RWPE1 (cell line): ENCODE data around the gene PSMG1.

Experiments used
- CTCF ChIA-PET: fragments of 350-600 bp; sonication (Branson Sonifier 250); formaldehyde crosslinking; extraction: SDS; loops from one replicate; lab custom pipeline; 2021; lab: Yijun Ruan, JAX
- POLR2A ChIA-PET: fragments of 400-600 bp; formaldehyde crosslinking; extraction: SDS; loops from one replicate; lab custom pipeline; 2020; ENCODE audit warnings: antibody characterized with exemption; ENCODE audit not compliant: low non-redundant PET; lab: Yijun Ruan, JAX
- DNase-seq: peaks from one replicate; pipeline ENCODE4 v3.0.0; 2012; ENCODE audit warnings: low spot score
- H3K27ac ChIP-seq: fragments of 450-650 bp; 2 replicates; pipeline ENCODE4 v1.5.1; 2017
- TF ChIP-seq, protein P1 (sequence below): fragments of 450-650 bp; conservative IDR thresholded peaks from 2 replicates; pipeline ENCODE4 v1.5.1; 2017; ENCODE audit warnings: low read depth, mild to moderate bottlenecking

Gene PSMG1

DNA sequence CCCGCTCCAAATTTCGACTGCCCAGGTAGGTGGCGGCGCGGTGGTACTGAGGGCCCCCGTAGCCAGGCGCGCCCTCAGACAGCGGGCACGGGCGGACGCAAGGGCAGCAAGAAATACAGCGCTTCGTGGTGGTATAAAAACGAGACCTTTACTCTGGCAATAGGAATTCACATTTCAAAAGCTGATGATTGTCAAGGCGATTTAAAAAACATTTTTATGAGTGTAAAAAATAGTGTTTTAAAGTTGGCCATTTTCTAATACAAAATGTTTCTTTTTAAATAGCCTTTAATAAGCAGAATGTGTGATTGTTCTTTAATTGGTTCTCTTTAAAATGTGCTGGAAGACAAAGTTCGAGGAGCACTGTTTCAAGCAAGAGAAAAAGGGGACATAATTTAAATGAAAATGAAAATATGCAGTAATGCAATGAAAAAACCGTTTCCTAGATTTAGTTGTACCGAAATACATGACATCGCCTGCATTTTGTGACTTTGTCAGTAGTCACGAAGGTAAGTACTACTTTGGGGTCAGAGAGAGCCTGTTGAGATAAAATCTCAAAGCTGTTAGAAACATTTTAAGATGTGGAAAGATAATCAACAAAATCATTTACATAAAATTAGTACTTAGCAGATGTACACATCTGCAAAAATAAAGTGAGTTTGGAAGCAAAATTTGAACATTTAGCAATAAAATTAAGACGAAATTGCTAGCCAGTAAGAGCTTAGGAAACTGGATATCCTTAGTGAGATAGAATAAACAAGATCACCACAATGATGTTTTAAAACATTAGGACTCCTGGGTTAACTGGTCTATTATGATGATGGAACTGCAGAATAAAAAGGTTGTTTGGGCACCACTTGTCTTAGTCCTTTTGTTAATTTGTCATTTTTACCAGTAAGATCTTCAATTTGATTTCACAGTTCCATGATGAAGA, 1.1 kb upstream of the PSMG1 start:
- DNase-seq = no peak

DNA sequence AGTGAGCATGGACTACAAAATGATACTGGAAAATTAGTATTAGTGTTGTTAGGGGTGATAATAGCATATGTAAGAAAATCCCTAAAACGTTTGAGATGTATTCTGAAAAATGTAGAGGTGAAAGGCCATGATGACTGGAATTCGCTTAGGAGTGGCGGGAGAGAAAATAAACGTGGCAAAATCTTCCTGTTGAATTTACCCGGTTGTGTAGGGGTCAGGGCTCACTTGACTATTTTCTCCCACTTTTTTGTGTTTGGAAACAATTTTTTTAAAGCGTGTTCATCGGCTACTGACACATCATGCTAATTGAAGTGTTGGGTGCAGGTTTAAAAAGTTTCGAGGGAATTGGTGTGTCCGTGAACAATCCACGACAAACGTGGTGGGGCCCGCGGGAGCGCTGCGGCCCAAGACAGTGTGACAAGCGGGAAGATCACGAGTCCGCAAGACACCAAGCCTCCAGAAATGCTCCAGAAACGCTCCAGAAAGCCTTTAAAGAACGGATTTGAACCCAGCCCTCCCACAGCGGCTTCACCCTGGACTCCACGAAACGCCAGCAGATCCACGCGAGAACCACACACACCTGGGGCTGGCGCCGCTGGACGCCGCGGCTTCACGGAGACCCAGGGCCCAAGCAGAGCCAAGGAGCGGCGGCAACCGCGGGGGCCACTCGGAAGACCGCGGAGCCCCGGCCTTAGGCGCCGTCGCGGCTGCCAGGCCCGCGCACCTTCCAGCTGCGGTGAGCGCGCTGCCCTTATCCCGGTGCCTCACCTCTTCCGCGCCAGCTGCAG, 573 bp downstream of the PSMG1 start:
- DNase-seq = peak; percentile 14
- POLR2A ChIA-PET = interaction anchor here (0.7 kb wide), 1 partner anchor 20 kb away, joined by 3 read pairs; no protein-coding TSS in a partner anchor

More for the DNA sequence above, 1.1 kb upstream of the PSMG1 start:
- ChIA-PET CTCF (interaction anchor here (0.6 to 0.9 kb wide), 2 partner anchors 119 to 214 kb away, joined by 3 read pairs; no protein-coding TSS in a partner anchor), POLR2A (no interaction called here)
- TF ChIP-seq, protein P1, sequence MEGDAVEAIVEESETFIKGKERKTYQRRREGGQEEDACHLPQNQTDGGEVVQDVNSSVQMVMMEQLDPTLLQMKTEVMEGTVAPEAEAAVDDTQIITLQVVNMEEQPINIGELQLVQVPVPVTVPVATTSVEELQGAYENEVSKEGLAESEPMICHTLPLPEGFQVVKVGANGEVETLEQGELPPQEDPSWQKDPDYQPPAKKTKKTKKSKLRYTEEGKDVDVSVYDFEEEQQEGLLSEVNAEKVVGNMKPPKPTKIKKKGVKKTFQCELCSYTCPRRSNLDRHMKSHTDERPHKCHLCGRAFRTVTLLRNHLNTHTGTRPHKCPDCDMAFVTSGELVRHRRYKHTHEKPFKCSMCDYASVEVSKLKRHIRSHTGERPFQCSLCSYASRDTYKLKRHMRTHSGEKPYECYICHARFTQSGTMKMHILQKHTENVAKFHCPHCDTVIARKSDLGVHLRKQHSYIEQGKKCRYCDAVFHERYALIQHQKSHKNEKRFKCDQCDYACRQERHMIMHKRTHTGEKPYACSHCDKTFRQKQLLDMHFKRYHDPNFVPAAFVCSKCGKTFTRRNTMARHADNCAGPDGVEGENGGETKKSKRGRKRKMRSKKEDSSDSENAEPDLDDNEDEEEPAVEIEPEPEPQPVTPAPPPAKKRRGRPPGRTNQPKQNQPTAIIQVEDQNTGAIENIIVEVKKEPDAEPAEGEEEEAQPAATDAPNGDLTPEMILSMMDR = no peak
- H3K27ac ChIP-seq = peak overlapping the region; percentile 94

DNA sequence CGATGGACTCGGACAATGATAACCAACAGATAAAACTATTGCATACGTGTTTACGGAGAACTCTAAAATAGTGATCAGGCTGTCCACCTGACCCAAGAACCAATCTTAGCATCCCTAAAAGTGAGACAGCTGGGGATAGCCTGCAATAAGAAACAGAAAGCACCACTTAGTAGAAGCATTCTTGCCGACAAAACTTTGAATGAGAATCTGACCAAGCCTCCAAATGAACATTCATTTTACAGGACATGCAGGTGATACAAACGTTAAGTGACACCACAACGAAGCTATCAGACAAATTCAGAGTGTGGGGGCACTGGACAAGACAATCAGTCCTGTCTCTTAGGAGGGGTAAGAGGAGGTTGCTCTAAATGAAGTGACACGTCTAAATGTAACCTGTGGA, 1.2 kb downstream of the PSMG1 start:
- TF ChIP-seq, protein P1 = no peak
- POLR2A ChIA-PET = no interaction called here
- DNase-seq = no peak
- no peak overlapping the region for H3K27ac ChIP-seq
- CTCF ChIA-PET = no interaction called here

More for the DNA sequence above, 573 bp downstream of the PSMG1 start:
- TF ChIP-seq, protein P1 = no peak
- CTCF ChIA-PET = no interaction called here
- peak overlapping the region; percentile 94 for H3K27ac ChIP-seq

DNA sequence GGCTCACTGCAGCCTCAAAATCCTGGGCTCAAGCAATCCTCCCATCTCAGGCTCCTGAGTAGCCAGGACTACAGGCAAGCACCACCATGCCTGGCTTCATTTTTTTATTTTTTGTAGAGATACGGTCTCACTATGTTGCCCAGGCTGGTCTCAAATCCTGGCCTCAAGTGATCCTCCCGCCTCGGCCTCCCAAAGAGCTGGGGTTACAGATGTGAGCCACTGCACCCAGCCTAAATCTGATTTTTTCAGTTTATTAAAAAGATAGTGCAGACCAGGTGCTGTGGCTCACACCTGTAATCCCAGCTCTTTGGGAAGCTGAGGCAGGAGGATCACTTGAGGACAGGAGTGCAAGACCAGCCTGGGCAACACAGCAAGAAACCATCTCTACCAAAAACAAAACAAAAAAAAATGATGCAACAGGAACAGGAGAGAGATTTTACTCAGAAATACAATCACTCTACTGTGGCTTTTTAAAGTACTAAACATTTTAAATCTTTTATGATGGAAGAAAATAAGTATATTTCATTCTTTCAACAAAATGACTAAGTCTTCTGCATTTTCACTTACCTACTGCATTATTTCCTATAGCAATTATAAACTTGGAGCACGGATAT, 1.9 kb downstream of the PSMG1 start:
- no peak for DNase-seq
- ChIA-PET POLR2A (interaction anchor here (0.6 kb wide), 1 partner anchor 14 kb away, joined by 3 read pairs; no protein-coding TSS in a partner anchor), CTCF (no interaction called here)
- no peak overlapping the region for H3K27ac ChIP-seq
- TF ChIP-seq, protein P1 = no peak

DNA sequence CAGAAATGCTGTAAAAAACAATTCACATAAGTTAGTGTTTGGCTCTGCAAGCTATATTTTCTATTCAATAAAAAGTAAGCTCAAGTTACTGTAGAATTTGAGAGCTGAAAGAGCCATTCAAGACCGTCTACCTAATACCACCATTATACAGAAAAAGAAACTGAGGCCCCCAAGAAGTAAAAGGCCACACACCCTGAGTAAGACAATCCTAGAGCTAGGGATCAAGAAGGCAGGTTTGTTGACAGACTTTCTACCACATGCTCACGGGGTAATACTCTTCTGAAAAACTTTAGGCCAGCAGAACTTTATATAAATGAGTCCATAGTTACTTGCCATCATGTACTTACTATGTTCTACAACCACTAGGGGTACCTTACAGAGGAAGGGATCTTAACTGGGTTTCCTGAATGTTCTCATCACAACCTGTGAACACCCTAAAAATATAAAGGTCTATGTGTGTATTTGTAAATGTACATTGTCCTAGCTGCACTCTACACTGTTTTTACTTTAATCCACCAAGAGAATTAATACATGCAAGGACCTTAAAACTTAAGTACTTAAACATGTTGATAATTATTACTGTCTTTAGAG, 2.7 kb downstream of the PSMG1 start:
- TF ChIP-seq, protein P1 = no peak
- H3K27ac ChIP-seq = no peak overlapping the region
- DNase-seq = no peak
- POLR2A ChIA-PET = interaction anchor here (0.6 kb wide), 1 partner anchor 13 kb away, joined by 3 read pairs; no protein-coding TSS in a partner anchor
- CTCF ChIA-PET = interaction anchor here (0.6 kb wide), 2 partner anchors 614 to 1193 kb away, joined by 3 read pairs; no protein-coding TSS in a partner anchor
